Panc1 (cell line): ENCODE results near the gene HPCAL1. TPM values are rescaled to one million over a fixed set of nuclear protein-coding genes. Genes with fewer than 3 reads are reported as not detected.
A peak's percentile ranks its signal among the peaks of the same experiment; 100 is the strongest.

Experiments
- ATAC-seq: fragments of 200-7000 bp; cut with Tn5 transposase; 2 replicates; pipeline ENCODE4 v1.9.1; 2020; ENCODE audit warnings: mild to moderate bottlenecking, moderate library complexity
- BruUV-seq: library from RNA; stranded (reverse); fragments of 400-500 nt; replicated peaks from 2 replicates; lab custom pipeline; 2021; lab: Mats Ljungman, UMichigan
- CTCF ChIA-PET: fragments of 300-600 bp; sonication (Branson Sonifier 250); formaldehyde crosslinking; loops from one replicate; lab custom pipeline; 2022; ENCODE audit warnings: antibody characterized with exemption; lab: Charles Lee
- POLR2A ChIA-PET: fragments of 300-600 bp; sonication (Branson Sonifier 250); formaldehyde crosslinking; loops from one replicate; lab custom pipeline; 2022; ENCODE audit warnings: antibody characterized with exemption; lab: Charles Lee
- DNase-seq: peaks from one replicate; pipeline ENCODE4 v3.0.0-alpha.2; 2010; ENCODE audit warnings: low read depth, low spot score
- H3K27ac ChIP-seq: 2 replicates; pipeline ENCODE4 v1.5.1; 2011; ENCODE audit warnings: mild to moderate bottlenecking, low read length, inconsistent platforms
- H3K27me3 ChIP-seq: fragments of 200-500 bp; sonication (Bioruptor generic); 2 replicates; pipeline ENCODE4 v1.6.0; 2014; ENCODE audit warnings: low read length, inconsistent platforms; ENCODE audit not compliant: control insufficient read depth, insufficient read depth
- H3K36me3 ChIP-seq: fragments of 200-500 bp; sonication (Bioruptor generic); 2 replicates; pipeline ENCODE4 v1.5.1; 2014; ENCODE audit warnings: inconsistent platforms, mild to moderate bottlenecking, low read length, moderate library complexity; ENCODE audit not compliant: control insufficient read depth, insufficient read depth
- H3K4me1 ChIP-seq: 2 replicates; pipeline ENCODE4 v1.5.1; 2011; ENCODE audit warnings: inconsistent platforms, mild to moderate bottlenecking, low read length, moderate library complexity; ENCODE audit not compliant: control insufficient read depth, insufficient read depth
- H3K4me3 ChIP-seq, 2 experiments: 2 replicates each; pipeline ENCODE4 v1.5.1; 2011 to 2012; ENCODE audit warnings: low read depth in 2 of 2, low read length in 2 of 2, mild to moderate bottlenecking in 2 of 2, inconsistent platforms in 1 of 2, moderate library complexity in 1 of 2
- H3K9me3 ChIP-seq: fragments of 200-500 bp; sonication (Bioruptor generic); 2 replicates; pipeline ENCODE4 v1.5.1; 2014; ENCODE audit warnings: low read depth, mild to moderate bottlenecking, inconsistent platforms, low read length, moderate library complexity; ENCODE audit not compliant: control insufficient read depth, insufficient read depth
- CTCF ChIP-seq: fragments of 450-650 bp; IDR thresholded peaks from 2 replicates; pipeline ENCODE4 v1.5.1; 2017; ENCODE audit warnings: mild to moderate bottlenecking
- POLR2AphosphoS5 ChIP-seq: IDR thresholded peaks from 2 replicates; pipeline ENCODE4 v1.6.1; 2012; ENCODE audit warnings: mild to moderate bottlenecking, low read depth, low read length, moderate library complexity
- SIN3A ChIP-seq: IDR thresholded peaks from 2 replicates; pipeline ENCODE4 v1.6.1; 2012; ENCODE audit warnings: low read depth, mild to moderate bottlenecking, low read length, moderate library complexity, borderline replicate concordance; ENCODE audit not compliant: insufficient read depth
- TCF7L2 ChIP-seq: IDR thresholded peaks from 2 replicates; pipeline ENCODE4 v1.6.1; 2011; ENCODE audit warnings: mild to moderate bottlenecking, low read depth, low read length, inconsistent platforms
- in situ Hi-C: cut with HindIII; loops from 2 replicates; pipeline ENCODE4 v1.10.0; 2016; ENCODE audit warnings: low sequenced_read_pairs, low pct_unique_long_range_greater_than_20kb
- intact Hi-C: fragments of 100-400 bp; cut with micrococcal nuclease; formaldehyde crosslinking; loops from one replicate; pipeline ENCODE4 v1.10.0; 2022; ENCODE audit not compliant: unreplicated experiment
- total RNA-seq: library from RNA; stranded (reverse); gene quantifications from one replicate; pipeline ENCODE4 v1.2.1, GENCODE V29; 2021; ENCODE audit not compliant: unreplicated experiment
- TF ChIP-seq, protein P1 (sequence below), 2 experiments: IDR thresholded peaks; 2 replicates each; pipeline ENCODE4 v1.6.1; 2011 to 2012; ENCODE audit warnings: low read depth in 2 of 2, control low read depth in 1 of 2, low read length in 1 of 2, mild to moderate bottlenecking in 1 of 2, moderate library complexity in 1 of 2; ENCODE audit not compliant: insufficient read depth in 1 of 2

The HPCAL1 gene
- total RNA-seq, 1 experiment from 2014 or later, result 234 TPM

- H3K4me1 ChIP-seq, result peaks cover 72% of the 10 kb centered on the region
- ATAC-seq (no peak), DNase-seq (no peak)
- intact Hi-C loops (no loop called here), in situ Hi-C loops (loop anchor here (25.0 kb wide), 1 partner anchor 317 kb away; the partner anchor contains the start of gene RRM2)
- no peak overlapping the region for H3K4me3 ChIP-seq
- CTCF ChIA-PET, result no interaction called here
- H3K36me3 ChIP-seq, result no peaks in the 10 kb centered on the region
- no peaks in the 10 kb centered on the region for H3K27me3 ChIP-seq
- H3K27ac ChIP-seq, result peak overlapping the region; percentile 84
- POLR2A ChIA-PET, result no interaction called here
- H3K9me3 ChIP-seq, result no peaks in the 10 kb centered on the region
- BruUV-seq, result no TSS peak
- no peak for TF ChIP-seq SIN3A
- TF ChIP-seq POLR2AphosphoS5, result no peak
- no peak for TF ChIP-seq CTCF
- no peak for TF ChIP-seq TCF7L2
- TF ChIP-seq, protein P1, sequence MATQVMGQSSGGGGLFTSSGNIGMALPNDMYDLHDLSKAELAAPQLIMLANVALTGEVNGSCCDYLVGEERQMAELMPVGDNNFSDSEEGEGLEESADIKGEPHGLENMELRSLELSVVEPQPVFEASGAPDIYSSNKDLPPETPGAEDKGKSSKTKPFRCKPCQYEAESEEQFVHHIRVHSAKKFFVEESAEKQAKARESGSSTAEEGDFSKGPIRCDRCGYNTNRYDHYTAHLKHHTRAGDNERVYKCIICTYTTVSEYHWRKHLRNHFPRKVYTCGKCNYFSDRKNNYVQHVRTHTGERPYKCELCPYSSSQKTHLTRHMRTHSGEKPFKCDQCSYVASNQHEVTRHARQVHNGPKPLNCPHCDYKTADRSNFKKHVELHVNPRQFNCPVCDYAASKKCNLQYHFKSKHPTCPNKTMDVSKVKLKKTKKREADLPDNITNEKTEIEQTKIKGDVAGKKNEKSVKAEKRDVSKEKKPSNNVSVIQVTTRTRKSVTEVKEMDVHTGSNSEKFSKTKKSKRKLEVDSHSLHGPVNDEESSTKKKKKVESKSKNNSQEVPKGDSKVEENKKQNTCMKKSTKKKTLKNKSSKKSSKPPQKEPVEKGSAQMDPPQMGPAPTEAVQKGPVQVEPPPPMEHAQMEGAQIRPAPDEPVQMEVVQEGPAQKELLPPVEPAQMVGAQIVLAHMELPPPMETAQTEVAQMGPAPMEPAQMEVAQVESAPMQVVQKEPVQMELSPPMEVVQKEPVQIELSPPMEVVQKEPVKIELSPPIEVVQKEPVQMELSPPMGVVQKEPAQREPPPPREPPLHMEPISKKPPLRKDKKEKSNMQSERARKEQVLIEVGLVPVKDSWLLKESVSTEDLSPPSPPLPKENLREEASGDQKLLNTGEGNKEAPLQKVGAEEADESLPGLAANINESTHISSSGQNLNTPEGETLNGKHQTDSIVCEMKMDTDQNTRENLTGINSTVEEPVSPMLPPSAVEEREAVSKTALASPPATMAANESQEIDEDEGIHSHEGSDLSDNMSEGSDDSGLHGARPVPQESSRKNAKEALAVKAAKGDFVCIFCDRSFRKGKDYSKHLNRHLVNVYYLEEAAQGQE (IDR thresholded peaks at IDR 0.05; ENCODE audit: insufficient read depth in 1 of 2, low read depth in 2 of 2, low read length in 1 of 2), result no peak
Observed at GRCh38 chr2:10428924-10429323, 126.2 kb downstream of the HPCAL1 start.

- in situ Hi-C loops (loop anchor here (25.0 kb wide), 1 partner anchor 319 kb away; the partner anchor contains the start of gene RRM2), intact Hi-C loops (no loop called here)
- CTCF ChIA-PET, result no interaction called here
- H3K36me3 ChIP-seq, result no peaks in the 10 kb centered on the region
- DNase-seq (no peak), ATAC-seq (no peak)
- H3K27ac ChIP-seq, result peak overlapping the region; percentile 96
- peaks cover 60% of the 10 kb centered on the region for H3K4me1 ChIP-seq
- TF ChIP-seq POLR2AphosphoS5, result no peak
- TF ChIP-seq, protein P1 (IDR thresholded peaks at IDR 0.05; ENCODE audit: insufficient read depth in 1 of 2, low read depth in 2 of 2, low read length in 1 of 2), result no peak
- no peak for TF ChIP-seq CTCF
- no peak for TF ChIP-seq TCF7L2
- TF ChIP-seq SIN3A, result no peak
- H3K4me3 ChIP-seq, result peak overlapping the region; percentile 51 to 52
- BruUV-seq, result TSS peak; percentile 80
- no peaks in the 10 kb centered on the region for H3K27me3 ChIP-seq
- POLR2A ChIA-PET, result interaction anchor here (0.6 kb wide), 2 partner anchors 157 to 167 kb away, joined by 3 to 5 read pairs; no protein-coding TSS in a partner anchor
- H3K9me3 ChIP-seq, result no peaks in the 10 kb centered on the region
Observed at GRCh38 chr2:10430886-10431622, 128.3 kb downstream of the HPCAL1 start.
